HL-60 (cell line): ENCODE results near the gene EIPR1.
"Not testable (repeated sequence)": the region's sequence is repeated elsewhere in the genome, so short reads cannot be mapped to it uniquely, and the experiment has no call there.

ENCODE experiments used
- DNase-seq, 2 experiments: peaks; one replicate each; pipeline ENCODE4 v3.0.0-alpha.2; 2010 to 2020; ENCODE audit warnings: low read depth in 1 of 2, low spot score in 1 of 2
- H3K27ac ChIP-seq: fragments of 250-450 bp; sonication (Bioruptor Pico); replicated peaks from 2 replicates; pipeline ENCODE4 v1.5.1; 2020; ENCODE audit warnings: mild to moderate bottlenecking, moderate library complexity
- H3K27me3 ChIP-seq: fragments of 250-450 bp; sonication (Bioruptor Pico); 2 replicates; pipeline ENCODE4 v1.5.1; 2021; ENCODE audit warnings: mild to moderate bottlenecking, moderate library complexity; ENCODE audit not compliant: insufficient read depth, poor library complexity, severe bottlenecking
- H3K4me3 ChIP-seq: replicated peaks from 2 replicates; pipeline ENCODE4 v1.5.1; 2011; ENCODE audit warnings: mild to moderate bottlenecking, control low read depth, low read length; ENCODE audit not compliant: insufficient read depth
- CTCF ChIP-seq: IDR thresholded peaks from one replicate; pipeline ENCODE4 v1.5.1; 2011; ENCODE audit warnings: low read length, control low read depth, inconsistent platforms; ENCODE audit not compliant: insufficient read depth
- GABPA ChIP-seq: IDR thresholded peaks from 2 replicates; pipeline ENCODE4 v1.6.1; 2012; ENCODE audit warnings: low read depth
- POLR2AphosphoS5 ChIP-seq: IDR thresholded peaks from 2 replicates; pipeline ENCODE4 v1.6.1; 2012; ENCODE audit warnings: low read depth
- REST ChIP-seq: IDR thresholded peaks from 2 replicates; pipeline ENCODE4 v1.6.1; 2012; ENCODE audit warnings: low read depth; ENCODE audit not compliant: insufficient replicate concordance
- SPI1 ChIP-seq: IDR thresholded peaks from 2 replicates; pipeline ENCODE4 v1.6.1; 2012; ENCODE audit warnings: low read depth, mild to moderate bottlenecking, borderline replicate concordance

The EIPR1 gene

GRCh38 chr2:3199627-3200345 is 177.8 kb downstream of the EIPR1 start:
- Histone ChIP-seq H3K4me3 (no peak overlapping the region), H3K27ac (no peak overlapping the region)
- TF ChIP-seq GABPA = no peak
- TF ChIP-seq REST = no peak
- TF ChIP-seq CTCF = no peak
- no peak for TF ChIP-seq POLR2AphosphoS5
- no peak for TF ChIP-seq SPI1

GRCh38 chr2:3198671-3199192 is 178.9 kb downstream of the EIPR1 start:
- not testable (repeated sequence) for H3K4me3 ChIP-seq, DNase-seq, H3K27ac ChIP-seq, H3K27me3 ChIP-seq

More at GRCh38 chr2:3199627-3200345, 177.8 kb downstream of the EIPR1 start:
- H3K27me3 ChIP-seq = no peaks in the 10 kb centered on the region
- DNase-seq = no peak

GRCh38 chr2:3198119-3198518 is 179.5 kb downstream of the EIPR1 start:
- TF ChIP-seq GABPA (no peak), POLR2AphosphoS5 (no peak), CTCF (no peak), REST (no peak), SPI1 (no peak)
- H3K4me3 ChIP-seq = no peak overlapping the region
- no peak overlapping the region for H3K27ac ChIP-seq
- no peaks in the 10 kb centered on the region for H3K27me3 ChIP-seq
- DNase-seq = no peak

GRCh38 chr2:3197308-3197707 is 180.3 kb downstream of the EIPR1 start:
- Histone ChIP-seq H3K27ac (no peak overlapping the region), H3K4me3 (no peak overlapping the region), H3K27me3 (no peaks in the 10 kb centered on the region)
- no peak for TF ChIP-seq SPI1
- no peak for DNase-seq

- DNase-seq = no peak
- no peak overlapping the region for H3K4me3 ChIP-seq
- H3K27ac ChIP-seq = no peak overlapping the region
- no peaks in the 10 kb centered on the region for H3K27me3 ChIP-seq
- TF ChIP-seq REST (no peak), GABPA (no peak), SPI1 (no peak), CTCF (no peak), POLR2AphosphoS5 (no peak)
Observed at GRCh38 chr2:3196716-3197115, 180.9 kb downstream of the EIPR1 start.
